HepG2 (cell line): ENCODE results near the gene BTBD6. TPM values are rescaled to one million over a fixed set of nuclear protein-coding genes. Genes with fewer than 3 reads are reported as not detected.

ENCODE experiments used
- ATAC-seq: fragments of 200-7000 bp; cut with Tn5 transposase; 3 replicates; pipeline ENCODE4 v1.9.1; 2020; ENCODE audit warnings: mild to moderate bottlenecking, moderate library complexity
- BruUV-seq: library from RNA; stranded (reverse); fragments of 400-500 nt; replicated peaks from 2 replicates; lab custom pipeline; 2021; lab: Mats Ljungman, UMichigan
- CTCF ChIA-PET: fragments of 300-600 bp; formaldehyde crosslinking; extraction: SDS; loops from one replicate; lab custom pipeline; 2021; ENCODE audit warnings: low total read pairs, inconsistent platforms, low intra/inter-chr PET ratio; lab: Yijun Ruan, JAX
- POLR2A ChIA-PET: fragments of 350-600 bp; sonication (Branson Sonifier 250); formaldehyde crosslinking; loops from one replicate; lab custom pipeline; 2020; ENCODE audit warnings: antibody characterized with exemption, inconsistent platforms; lab: Yijun Ruan, JAX
- DNase-seq: peaks from one replicate; pipeline ENCODE4 v3.0.0-alpha.2; 2015; ENCODE audit warnings: low spot score
- FAIRE-seq: peaks from 3 replicates; lab custom pipeline; 2011; peaks lifted over from hg19 to GRCh38; lab: Jason Lieb, UNC
- H2AFZ ChIP-seq: one replicate; pipeline ENCODE4 v1.6.1; 2011; ENCODE audit warnings: low read length, inconsistent platforms
- H3K27ac ChIP-seq: fragments of 300-600 bp; 3 replicates; pipeline ENCODE4 v1.8.0; 2011; ENCODE audit warnings: mixed run types, mild to moderate bottlenecking, mixed read lengths, low read length, inconsistent platforms; ENCODE audit not compliant: insufficient read depth; ENCODE audit errors: extremely low read length
- H3K27me3 ChIP-seq, 2 experiments: fragments of 200-600 bp in 1 of 2; 2 replicates in 1 of 2; 3 replicates in 1 of 2; pipeline versions ENCODE4 v1.6.0 to v1.8.0; 2011; ENCODE audit warnings: low read length in 2 of 2, mild to moderate bottlenecking in 2 of 2, moderate library complexity in 2 of 2, inconsistent platforms in 1 of 2; ENCODE audit not compliant: insufficient read depth in 2 of 2, control insufficient read depth in 1 of 2
- H3K36me3 ChIP-seq, 2 experiments: fragments of 200-600 bp in 1 of 2; replicated peaks in 1 of 2; 2 replicates in 1 of 2; 3 replicates in 1 of 2; pipeline versions ENCODE4 v1.5.1 to v1.8.0; 2011; ENCODE audit warnings: low read length in 2 of 2, inconsistent platforms in 1 of 2; ENCODE audit not compliant: insufficient read depth in 2 of 2, control insufficient read depth in 1 of 2
- H3K4me1 ChIP-seq: 2 replicates; pipeline ENCODE4 v1.5.1; 2012; ENCODE audit warnings: low read length, inconsistent platforms; ENCODE audit not compliant: insufficient read depth
- H3K4me2 ChIP-seq: 2 replicates; pipeline ENCODE4 v1.6.0; 2011; ENCODE audit warnings: low read depth, low read length, inconsistent platforms
- H3K4me3 ChIP-seq, 3 experiments: fragments of 200-600 bp in 1 of 3; sonication (generic), shearing (Covaris generic) in 1 of 3; replicated peaks in 1 of 3; 2 replicates each; pipeline ENCODE4 v1.5.1; 2011 to 2016; ENCODE audit warnings: low read length in 3 of 3, inconsistent platforms in 2 of 3, low read depth in 2 of 3, mild to moderate bottlenecking in 2 of 3, control low read depth in 1 of 3, mixed read lengths in 1 of 3; ENCODE audit not compliant: insufficient read depth in 1 of 3
- H3K79me2 ChIP-seq: one replicate; pipeline ENCODE4 v1.6.1; 2011; ENCODE audit warnings: low read length, inconsistent platforms; ENCODE audit not compliant: insufficient read depth
- H3K9ac ChIP-seq: 2 replicates; pipeline ENCODE4 v1.6.0; 2011; ENCODE audit warnings: mild to moderate bottlenecking, low read depth, low read length, inconsistent platforms; ENCODE audit not compliant: insufficient read depth
- H3K9me3 ChIP-seq: 2 replicates; pipeline ENCODE4 v1.5.1; 2012; ENCODE audit warnings: mild to moderate bottlenecking, low read length
- H4K20me1 ChIP-seq: 2 replicates; pipeline ENCODE4 v1.6.0; 2011; ENCODE audit warnings: inconsistent platforms, mild to moderate bottlenecking, low read length, moderate library complexity; ENCODE audit not compliant: insufficient read depth
- TRIM24 ChIP-seq: sonication (generic); formaldehyde crosslinking; IDR thresholded peaks from 2 replicates; pipeline ENCODE4 v1.8.0; 2022; ENCODE audit warnings: mild to moderate bottlenecking, missing genetic modification reagents
- ZBTB1 ChIP-seq: sonication (generic); formaldehyde crosslinking; IDR thresholded peaks from 2 replicates; pipeline ENCODE4 v1.4.0; 2020; ENCODE audit warnings: missing genetic modification reagents, borderline replicate concordance
- ZNF263 ChIP-seq: sonication (generic); formaldehyde crosslinking; IDR thresholded peaks from 2 replicates; pipeline ENCODE4 v1.4.0; 2020; ENCODE audit warnings: missing genetic modification reagents
- WGBS: methylation state at CpG from one replicate; pipeline ENCODE4 v1.1.6; 2017; ENCODE audit warnings: low lambda C conversion rate; 5-methylcytosine and 5-hydroxymethylcytosine counted together
- in situ Hi-C: cut with HindIII; loops from 2 replicates; pipeline ENCODE4 v1.10.0; 2017; ENCODE audit warnings: low pct_unique_long_range_greater_than_20kb; ENCODE audit not compliant: extremely low pct_ligation_motif_present
- intact Hi-C: fragments of 100-400 bp; cut with micrococcal nuclease; formaldehyde crosslinking; loops from one replicate; pipeline ENCODE4 v1.10.0; 2022; ENCODE audit not compliant: unreplicated experiment
- polyA plus RNA-seq, 8 experiments: library from polyadenylated mRNA; depleted of rRNA in 3 of 8; stranded (reverse) in 7 of 8; unstranded in 1 of 8; fragments of >200 nt; fragmentation: Illumina TruSeq in 4 of 8; extraction: Trizol in 4 of 8; gene quantifications; 2 replicates each; pipeline versions ENCODE4 v1.2.1 to v1.2.3, GENCODE V29; 2011 to 2016; ENCODE audit warnings: low read depth in 4 of 8, missing spikeins in 1 of 8, mixed read lengths in 1 of 8; ENCODE audit not compliant: insufficient read depth in 1 of 8
- total RNA-seq, 5 experiments: library from RNA; depleted of rRNA; stranded (reverse); fragments of >200 nt; fragmentation: Illumina TruSeq; extraction: Trizol; gene quantifications; 2 replicates each; pipeline ENCODE4 v1.2.3, GENCODE V29; 2016; ENCODE audit warnings: low read depth in 1 of 5
- TF ChIP-seq, protein P1 (sequence below): fragments of 450-650 bp; IDR thresholded peaks from 2 replicates; pipeline ENCODE4 v1.6.1; 2016
- TF ChIP-seq, protein P2 (sequence below): sonication (generic); formaldehyde crosslinking; IDR thresholded peaks from 2 replicates; pipeline ENCODE4 v1.4.0; 2020; ENCODE audit warnings: missing genetic modification reagents
- TF ChIP-seq, protein P3 (sequence below): sonication (generic); formaldehyde crosslinking; IDR thresholded peaks from 2 replicates; pipeline ENCODE4 v1.5.1; 2020; ENCODE audit warnings: mild to moderate bottlenecking, missing genetic modification reagents, borderline replicate concordance

BTBD6 gene
- total and polyA plus RNA-seq, 2 of the 13 experiments (the other 11 are each of a cell fraction or from before 2014, with no cell fraction given), result not detected

DNA sequence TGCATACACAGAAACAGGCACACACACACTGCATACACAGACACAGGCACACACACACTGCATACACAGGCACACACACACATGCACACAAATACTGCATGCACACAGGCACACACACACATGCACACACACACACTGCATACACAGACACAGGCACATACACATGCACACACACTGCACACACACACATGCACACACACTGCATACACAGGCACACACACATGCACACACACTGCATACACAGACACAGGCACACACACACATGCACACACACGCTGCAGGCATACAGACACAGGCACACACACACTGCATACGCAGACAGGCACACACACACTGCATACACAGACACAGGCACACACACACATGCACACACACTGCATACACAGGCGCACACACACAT, 32.7 kb upstream of the BTBD6 start:
- TF ChIP-seq ZNF263 (CRISPR knock-in tag), result no peak
- TF ChIP-seq, protein P1, sequence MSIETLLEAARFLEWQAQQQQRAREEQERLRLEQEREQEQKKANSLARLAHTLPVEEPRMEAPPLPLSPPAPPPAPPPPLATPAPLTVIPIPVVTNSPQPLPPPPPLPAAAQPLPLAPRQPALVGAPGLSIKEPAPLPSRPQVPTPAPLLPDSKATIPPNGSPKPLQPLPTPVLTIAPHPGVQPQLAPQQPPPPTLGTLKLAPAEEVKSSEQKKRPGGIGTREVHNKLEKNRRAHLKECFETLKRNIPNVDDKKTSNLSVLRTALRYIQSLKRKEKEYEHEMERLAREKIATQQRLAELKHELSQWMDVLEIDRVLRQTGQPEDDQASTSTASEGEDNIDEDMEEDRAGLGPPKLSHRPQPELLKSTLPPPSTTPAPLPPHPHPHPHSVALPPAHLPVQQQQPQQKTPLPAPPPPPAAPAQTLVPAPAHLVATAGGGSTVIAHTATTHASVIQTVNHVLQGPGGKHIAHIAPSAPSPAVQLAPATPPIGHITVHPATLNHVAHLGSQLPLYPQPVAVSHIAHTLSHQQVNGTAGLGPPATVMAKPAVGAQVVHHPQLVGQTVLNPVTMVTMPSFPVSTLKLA, result peak; percentile 45; the same call in 1 of the 2 replicates
- Histone ChIP-seq H3K4me1 (no peaks in the 10 kb centered on the region), H2AFZ (no peak overlapping the region), H3K79me2 (no peaks in the 10 kb centered on the region), H3K9me3 (no peaks in the 10 kb centered on the region), H4K20me1 (no peaks in the 10 kb centered on the region), H3K27ac (no peak overlapping the region), H3K36me3 (peaks cover 19 to 24% of the 10 kb centered on the region in 2 experiments; a peak in 4 of 5 replicates), H3K9ac (no peak overlapping the region), H3K4me3 (no peak overlapping the region), H3K4me2 (no peak overlapping the region), H3K27me3 (no peaks in the 10 kb centered on the region)
- DNase-seq (no peak), ATAC-seq (no peak), FAIRE-seq (no peak)
- intact Hi-C loops (no loop called here), in situ Hi-C loops (no loop called here)
- 60% methylated on average over 3 of the region's 3 CpGs for WGBS
- ChIA-PET CTCF (no interaction called here), POLR2A (no interaction called here)
- BruUV-seq, result no TSS peak

DNA sequence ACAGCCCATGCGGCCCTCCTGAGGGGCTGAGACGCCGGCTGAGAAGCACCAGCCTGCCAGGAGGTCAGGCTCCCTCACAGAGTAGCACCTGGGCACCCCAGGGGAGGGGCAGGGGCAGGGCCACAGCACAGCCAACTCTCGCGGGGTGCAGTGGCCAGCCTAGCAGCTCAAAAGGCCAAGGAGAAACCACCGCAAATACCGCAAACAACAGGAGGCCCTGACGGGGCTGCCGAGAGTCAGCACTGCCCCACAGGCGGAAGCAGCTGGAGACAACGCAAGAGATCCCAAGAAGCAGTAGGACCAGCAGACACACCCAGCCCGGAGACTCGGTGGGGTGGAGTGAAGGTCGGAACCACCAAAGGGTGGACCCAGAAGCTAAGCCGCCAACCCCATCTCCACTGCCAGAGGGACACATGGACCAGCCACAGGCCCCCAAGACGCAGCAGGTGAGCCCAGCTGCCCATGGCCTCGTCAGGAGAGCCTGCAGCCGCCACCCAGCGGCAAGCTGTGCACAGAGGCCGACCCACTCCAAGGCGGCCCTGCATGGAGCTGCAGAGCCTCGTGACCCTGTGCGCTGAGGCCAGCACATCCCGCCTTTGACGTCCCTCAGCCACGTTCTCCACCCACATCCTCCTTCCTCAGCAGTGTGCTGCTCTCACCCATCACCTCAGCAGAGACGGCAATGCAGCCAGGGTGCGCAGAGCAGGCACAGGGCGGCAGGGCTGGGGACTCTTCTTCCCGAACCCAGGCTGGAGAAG, 31.7 kb upstream of the BTBD6 start:
- BruUV-seq, result no TSS peak
- CTCF ChIA-PET, result no interaction called here
- DNase-seq, result no peak
- TF ChIP-seq, protein P2, sequence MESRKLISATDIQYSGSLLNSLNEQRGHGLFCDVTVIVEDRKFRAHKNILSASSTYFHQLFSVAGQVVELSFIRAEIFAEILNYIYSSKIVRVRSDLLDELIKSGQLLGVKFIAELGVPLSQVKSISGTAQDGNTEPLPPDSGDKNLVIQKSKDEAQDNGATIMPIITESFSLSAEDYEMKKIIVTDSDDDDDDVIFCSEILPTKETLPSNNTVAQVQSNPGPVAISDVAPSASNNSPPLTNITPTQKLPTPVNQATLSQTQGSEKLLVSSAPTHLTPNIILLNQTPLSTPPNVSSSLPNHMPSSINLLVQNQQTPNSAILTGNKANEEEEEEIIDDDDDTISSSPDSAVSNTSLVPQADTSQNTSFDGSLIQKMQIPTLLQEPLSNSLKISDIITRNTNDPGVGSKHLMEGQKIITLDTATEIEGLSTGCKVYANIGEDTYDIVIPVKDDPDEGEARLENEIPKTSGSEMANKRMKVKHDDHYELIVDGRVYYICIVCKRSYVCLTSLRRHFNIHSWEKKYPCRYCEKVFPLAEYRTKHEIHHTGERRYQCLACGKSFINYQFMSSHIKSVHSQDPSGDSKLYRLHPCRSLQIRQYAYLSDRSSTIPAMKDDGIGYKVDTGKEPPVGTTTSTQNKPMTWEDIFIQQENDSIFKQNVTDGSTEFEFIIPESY (CRISPR knock-in tag), result peak; percentile 85
- TF ChIP-seq TRIM24 (CRISPR knock-in tag) (no peak), ZBTB1 (CRISPR knock-in tag) (no peak), ZNF263 (CRISPR knock-in tag) (no peak)
- TF ChIP-seq, protein P3, sequence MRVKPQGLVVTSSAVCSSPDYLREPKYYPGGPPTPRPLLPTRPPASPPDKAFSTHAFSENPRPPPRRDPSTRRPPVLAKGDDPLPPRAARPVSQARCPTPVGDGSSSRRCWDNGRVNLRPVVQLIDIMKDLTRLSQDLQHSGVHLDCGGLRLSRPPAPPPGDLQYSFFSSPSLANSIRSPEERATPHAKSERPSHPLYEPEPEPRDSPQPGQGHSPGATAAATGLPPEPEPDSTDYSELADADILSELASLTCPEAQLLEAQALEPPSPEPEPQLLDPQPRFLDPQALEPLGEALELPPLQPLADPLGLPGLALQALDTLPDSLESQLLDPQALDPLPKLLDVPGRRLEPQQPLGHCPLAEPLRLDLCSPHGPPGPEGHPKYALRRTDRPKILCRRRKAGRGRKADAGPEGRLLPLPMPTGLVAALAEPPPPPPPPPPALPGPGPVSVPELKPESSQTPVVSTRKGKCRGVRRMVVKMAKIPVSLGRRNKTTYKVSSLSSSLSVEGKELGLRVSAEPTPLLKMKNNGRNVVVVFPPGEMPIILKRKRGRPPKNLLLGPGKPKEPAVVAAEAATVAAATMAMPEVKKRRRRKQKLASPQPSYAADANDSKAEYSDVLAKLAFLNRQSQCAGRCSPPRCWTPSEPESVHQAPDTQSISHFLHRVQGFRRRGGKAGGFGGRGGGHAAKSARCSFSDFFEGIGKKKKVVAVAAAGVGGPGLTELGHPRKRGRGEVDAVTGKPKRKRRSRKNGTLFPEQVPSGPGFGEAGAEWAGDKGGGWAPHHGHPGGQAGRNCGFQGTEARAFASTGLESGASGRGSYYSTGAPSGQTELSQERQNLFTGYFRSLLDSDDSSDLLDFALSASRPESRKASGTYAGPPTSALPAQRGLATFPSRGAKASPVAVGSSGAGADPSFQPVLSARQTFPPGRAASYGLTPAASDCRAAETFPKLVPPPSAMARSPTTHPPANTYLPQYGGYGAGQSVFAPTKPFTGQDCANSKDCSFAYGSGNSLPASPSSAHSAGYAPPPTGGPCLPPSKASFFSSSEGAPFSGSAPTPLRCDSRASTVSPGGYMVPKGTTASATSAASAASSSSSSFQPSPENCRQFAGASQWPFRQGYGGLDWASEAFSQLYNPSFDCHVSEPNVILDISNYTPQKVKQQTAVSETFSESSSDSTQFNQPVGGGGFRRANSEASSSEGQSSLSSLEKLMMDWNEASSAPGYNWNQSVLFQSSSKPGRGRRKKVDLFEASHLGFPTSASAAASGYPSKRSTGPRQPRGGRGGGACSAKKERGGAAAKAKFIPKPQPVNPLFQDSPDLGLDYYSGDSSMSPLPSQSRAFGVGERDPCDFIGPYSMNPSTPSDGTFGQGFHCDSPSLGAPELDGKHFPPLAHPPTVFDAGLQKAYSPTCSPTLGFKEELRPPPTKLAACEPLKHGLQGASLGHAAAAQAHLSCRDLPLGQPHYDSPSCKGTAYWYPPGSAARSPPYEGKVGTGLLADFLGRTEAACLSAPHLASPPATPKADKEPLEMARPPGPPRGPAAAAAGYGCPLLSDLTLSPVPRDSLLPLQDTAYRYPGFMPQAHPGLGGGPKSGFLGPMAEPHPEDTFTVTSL (CRISPR knock-in tag), result no peak
- no peaks in the 10 kb centered on the region for H3K4me1 ChIP-seq
- no peaks in the 10 kb centered on the region for H4K20me1 ChIP-seq
- no peaks in the 10 kb centered on the region for H3K27me3 ChIP-seq
- H2AFZ ChIP-seq, result no peak overlapping the region
- POLR2A ChIA-PET, result no interaction called here
- no peak overlapping the region for H3K4me2 ChIP-seq
- H3K36me3 ChIP-seq, result peaks cover 24 to 30% of the 10 kb centered on the region in 2 experiments; a peak in 4 of 5 replicates
- no peak for FAIRE-seq
- ATAC-seq, result no peak
- intact Hi-C loops (no loop called here), in situ Hi-C loops (no loop called here)
- no peak overlapping the region for H3K27ac ChIP-seq
- no peak overlapping the region for H3K4me3 ChIP-seq
- WGBS, result 92% methylated on average over 17 of the region's 30 CpGs
- H3K9me3 ChIP-seq, result no peaks in the 10 kb centered on the region
- H3K79me2 ChIP-seq, result no peaks in the 10 kb centered on the region
- no peak overlapping the region for H3K9ac ChIP-seq
